GM21576 (cell line): ENCODE measurements around the gene TMEM144.
"Not testable (repeated sequence)": the region's sequence is repeated elsewhere in the genome, so short reads cannot be mapped to it uniquely, and the experiment has no call there.

Source experiments
- ATAC-seq: cut with Tn5 transposase; IDR thresholded peaks from one replicate; pipeline ENCODE4 v1.9.1; 2021; ENCODE audit warnings: mild to moderate bottlenecking, moderate library complexity; ENCODE audit not compliant: unreplicated experiment

Gene TMEM144

DNA sequence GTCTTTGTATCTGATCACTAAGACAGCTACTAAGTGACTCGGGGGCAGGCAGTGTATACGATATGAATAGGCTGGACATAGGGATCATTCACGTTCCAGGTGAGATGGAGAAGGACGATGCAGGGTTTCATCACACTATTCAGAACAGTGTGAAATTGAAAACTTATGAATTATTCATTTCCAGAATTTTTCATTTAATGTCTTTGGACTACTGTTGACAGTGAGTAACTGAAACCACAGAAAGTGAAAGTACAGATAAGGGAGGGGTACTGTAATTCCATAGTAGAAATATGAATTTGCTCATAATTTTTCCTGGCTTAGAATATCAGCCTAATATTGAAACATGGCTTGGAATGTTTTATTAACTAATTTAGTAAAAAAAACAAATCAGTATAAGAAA, 24.4 kb downstream of the TMEM144 start:
- ATAC-seq: no peak

GRCh38 chr4:158236304-158237030, 26.2 kb downstream of the TMEM144 start:
- no peak for ATAC-seq

GRCh38 chr4:158238575-158238974, 28.3 kb downstream of the TMEM144 start:
- no peak for ATAC-seq

GRCh38 chr4:158239196-158239595, 28.9 kb downstream of the TMEM144 start:
- ATAC-seq: no peak

- ATAC-seq: no peak
Observed at GRCh38 chr4:158243071-158243470, 32.8 kb downstream of the TMEM144 start.

- ATAC-seq: no peak
Observed at GRCh38 chr4:158250321-158250720, 40.0 kb downstream of the TMEM144 start.

DNA sequence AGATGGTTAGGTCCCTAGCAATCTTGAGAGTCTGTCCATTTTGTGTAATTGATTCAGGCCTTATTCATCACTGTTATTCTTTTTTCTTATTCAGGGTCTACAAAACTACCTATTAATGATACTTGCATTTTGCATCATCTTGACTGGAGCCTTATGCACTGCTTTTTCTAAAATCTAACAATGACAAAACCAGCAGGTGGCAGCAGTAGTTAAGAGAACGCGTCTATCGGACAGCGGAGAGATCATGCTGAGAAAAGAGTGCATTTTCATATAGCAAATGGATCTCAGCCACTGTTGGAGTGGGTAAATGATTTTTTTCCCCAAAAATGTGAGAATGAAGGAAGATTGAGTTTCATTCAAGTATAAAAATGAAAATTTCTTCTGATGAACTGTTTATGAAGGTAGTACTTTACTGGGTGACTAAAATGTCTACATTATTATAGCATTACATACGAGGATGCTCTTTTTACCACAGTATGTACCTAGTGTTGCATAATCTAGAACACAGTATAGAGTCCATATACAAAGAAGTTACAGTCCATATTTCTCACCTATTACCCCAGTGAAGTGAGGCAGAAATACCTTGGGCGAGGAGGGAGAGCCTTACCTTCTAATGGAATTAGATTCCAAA, 43.2 kb downstream of the TMEM144 start:
- peak; percentile 64 for ATAC-seq

GRCh38 chr4:158254292-158254691, 44.0 kb downstream of the TMEM144 start:
- no peak for ATAC-seq

GRCh38 chr4:158255727-158256324, 45.5 kb downstream of the TMEM144 start:
- ATAC-seq: peak; percentile 76

DNA sequence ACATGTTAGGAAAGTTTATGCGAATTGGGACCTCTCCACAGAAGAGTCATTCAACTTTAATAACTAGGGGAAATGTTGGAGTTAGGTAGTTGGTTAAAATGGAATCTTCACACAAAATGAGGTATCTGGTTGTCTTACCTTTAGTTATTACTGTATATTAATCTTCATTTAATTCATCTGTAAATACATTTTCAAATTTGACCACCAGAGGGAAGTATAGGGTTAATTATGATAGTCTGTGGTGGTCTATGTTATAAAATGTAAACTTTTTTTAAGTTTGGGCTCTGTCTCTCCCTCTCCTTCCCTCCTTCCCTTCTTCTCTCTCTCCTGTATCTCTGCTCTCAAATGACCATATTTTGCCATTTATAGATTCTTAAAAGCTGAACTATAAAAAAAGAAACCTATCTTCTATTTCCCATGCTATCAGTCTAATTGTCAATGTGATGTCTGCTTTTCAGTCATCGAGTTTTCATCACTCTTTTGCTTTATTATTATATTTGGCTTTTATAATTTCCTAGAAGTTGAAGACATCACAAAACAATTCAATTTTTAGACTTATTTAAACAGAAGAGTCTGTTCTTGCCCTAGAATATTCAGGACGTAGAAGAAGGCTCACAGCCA, 49.8 kb downstream of the TMEM144 start:
- ATAC-seq: no peak

DNA sequence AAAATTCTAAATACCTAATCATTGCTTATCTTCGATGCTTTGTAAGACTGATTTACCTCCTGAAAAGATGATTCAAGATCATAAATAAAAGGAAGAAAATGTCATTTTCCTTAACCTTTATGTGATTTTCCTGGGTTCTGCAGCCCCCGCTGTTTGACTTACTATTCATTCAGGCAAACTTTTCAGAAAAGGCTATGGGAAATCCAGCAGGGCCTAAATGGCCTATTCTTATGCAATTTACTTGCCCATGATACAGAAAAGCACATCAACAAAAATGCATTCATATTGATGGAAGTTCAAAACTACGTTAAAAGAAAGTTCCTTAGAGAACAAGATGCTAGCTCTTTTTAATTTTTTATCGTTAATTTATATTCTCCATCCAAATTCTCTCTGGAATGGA, 51.2 kb downstream of the TMEM144 start:
- ATAC-seq: no peak

- ATAC-seq: no peak
Observed at GRCh38 chr4:158268553-158268952, 58.3 kb downstream of the TMEM144 start.

DNA sequence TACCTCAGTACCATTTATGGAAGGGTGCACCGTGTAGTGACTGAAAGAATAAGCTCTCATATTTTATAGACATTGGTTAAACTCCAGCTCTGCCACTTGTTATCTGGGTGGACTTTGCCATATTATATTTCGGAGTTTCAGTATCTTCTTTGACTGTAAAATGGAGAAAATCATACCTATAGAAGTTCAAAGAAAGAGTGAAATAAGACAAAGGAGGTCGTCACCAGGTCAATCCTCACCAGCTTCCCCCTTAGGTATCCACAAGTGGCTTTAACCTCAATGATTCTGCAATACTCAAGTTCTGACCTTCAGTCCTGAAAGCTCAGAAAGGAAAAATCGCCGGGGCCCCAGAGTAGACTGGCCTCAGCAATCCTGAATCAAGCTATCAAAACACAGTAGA, 64.3 kb downstream of the TMEM144 start:
- no peak for ATAC-seq

DNA sequence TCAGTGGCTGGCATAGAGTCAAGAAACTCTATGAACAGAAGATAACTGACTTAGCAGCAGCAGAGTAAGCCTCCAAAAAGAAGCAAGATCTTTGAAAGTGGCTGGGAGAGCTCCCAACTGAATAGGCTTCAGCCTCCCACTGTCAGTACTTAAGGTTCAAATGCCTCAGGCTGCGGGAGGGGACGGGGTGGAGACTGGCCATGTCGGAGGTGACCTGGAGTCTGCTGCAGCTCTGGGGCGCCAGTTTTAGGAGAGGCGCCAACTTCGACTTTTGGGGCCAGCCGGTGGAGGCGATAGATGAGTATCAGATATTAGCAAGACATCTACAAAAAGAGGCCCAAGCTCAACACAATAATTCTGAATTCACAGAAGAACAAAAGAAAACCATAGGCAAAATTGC, 67.3 kb downstream of the TMEM144 start:
- no peak for ATAC-seq

GRCh38 chr4:158279052-158279451, 68.8 kb downstream of the TMEM144 start:
- not testable (repeated sequence) for ATAC-seq

DNA sequence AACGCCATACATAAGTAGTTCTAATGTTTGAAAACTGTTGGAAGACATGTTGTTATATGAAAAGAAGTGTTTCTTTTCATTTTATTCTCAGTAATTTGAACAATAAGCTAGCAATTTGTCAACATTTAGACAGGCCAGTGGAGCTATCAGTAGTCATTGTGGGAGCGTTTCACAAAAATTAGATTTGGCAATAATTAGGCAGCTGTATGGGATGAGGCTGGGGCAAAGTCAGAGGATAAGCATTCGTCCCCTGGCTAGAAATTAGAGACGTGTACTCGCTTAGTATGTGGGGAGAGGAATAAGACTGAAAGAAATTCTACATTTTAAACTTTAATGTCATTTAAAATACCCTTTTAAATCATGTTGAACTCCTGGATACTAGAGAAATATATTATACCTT, 70.6 kb downstream of the TMEM144 start:
- ATAC-seq: no peak

- ATAC-seq: no peak
Observed at GRCh38 chr4:158282252-158282651, 72.0 kb downstream of the TMEM144 start.

DNA sequence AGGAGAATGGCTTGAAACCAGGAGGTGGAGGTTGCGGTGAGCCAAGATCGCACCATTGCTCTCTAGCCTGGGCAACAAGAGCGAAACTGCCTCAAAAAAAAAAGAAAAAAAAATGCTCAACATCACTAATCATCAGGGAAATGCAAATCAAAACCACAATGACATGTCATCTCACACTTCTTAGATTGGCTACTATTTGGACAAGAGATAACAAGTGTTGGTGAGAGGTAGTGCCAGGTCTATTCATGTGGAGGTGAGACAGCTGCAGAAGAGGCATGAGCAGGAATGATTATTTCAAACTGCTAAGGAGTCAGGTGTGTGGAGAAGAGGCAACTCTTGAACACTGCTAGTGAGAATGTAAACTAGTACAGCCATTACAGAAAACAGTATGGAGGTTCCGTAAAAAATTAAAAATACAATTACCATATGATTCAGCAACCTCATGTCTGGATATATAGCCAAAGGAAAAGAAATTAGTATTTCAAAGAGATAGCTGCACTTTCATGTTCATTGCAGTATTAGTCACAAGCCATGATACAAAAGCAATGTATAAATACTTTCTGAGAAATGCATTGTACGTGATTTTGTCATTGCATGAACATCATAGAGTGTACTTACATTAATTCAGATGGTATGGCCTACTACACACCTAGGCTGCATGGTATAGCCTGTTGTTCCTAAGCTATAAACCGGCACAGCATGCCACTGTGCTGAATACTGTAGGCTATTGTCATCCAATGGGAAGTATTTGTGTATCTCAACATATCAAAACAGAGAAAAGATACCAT, 75.3 kb downstream of the TMEM144 start:
- no peak for ATAC-seq

DNA sequence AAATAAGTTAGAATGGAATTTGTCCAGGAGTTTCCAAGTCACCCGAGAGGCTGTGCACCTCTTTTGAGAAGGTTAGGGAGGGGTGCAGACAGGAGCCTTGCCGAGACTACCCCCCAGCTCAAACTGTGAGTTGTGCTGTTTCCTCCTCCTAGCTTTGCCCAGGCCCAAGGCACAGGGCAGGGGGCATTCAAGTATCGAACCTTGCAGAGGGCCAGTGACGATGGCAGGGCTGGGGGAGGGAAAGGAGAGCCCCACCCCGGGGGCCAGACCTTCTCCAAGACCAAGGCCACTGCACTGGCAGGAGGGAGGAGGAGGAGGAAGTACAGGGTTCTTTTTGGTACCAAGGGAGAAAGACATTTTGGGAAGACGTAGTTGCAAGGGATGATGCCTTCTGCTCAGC, 80.6 kb downstream of the TMEM144 start:
- no peak for ATAC-seq

DNA sequence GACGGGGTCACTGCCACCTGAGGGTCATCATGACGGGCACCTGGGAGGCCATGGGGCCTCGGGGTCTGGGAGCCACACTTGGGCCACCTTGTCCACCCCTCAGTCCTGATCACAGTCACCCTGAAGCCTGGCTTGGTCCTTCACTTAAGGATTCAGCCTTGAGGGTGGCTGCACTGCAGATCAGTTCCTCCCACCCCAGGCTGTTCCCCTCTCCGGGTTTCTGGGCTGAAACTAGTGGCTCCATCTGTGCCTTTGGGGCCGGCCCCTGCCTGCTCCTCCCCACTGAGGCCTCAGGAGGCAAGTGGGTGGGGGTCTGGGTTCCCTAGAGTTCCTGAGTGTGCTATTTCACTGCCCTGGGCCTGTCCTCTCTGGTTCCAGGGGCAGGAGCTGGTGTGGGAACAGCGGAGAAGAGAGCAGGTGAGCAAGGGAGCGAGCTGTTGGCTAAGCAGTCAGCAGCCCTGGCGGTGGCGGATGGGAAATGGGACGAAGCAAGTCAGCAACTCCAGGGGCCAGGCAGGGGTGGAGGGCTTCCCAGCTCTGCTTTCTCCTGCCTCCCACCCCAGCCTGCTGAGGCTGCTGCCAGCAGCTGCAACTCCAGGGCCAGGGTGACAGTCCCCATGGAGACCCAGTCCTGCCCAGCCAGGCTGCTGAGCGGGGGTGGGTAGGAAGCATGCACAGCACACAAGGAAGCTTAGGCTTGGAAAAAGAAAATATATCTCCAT, 81.2 kb downstream of the TMEM144 start:
- ATAC-seq: no peak
